Transverse colon (tissue), 4 donors: ENCODE measurements around the gene MESP2. TPM values are rescaled to one million over a fixed set of nuclear protein-coding genes. Genes with fewer than 3 reads are reported as not detected.

Source experiments
- DNase-seq: peaks from one replicate; pipeline ENCODE4 v3.0.0-alpha.2; 2019
- H3K27ac ChIP-seq, 4 donors: fragments of 200-600 bp; sonication (generic); 2 replicates each; pipeline ENCODE4 v1.5.1; 2016 to 2018; ENCODE audit warnings: inconsistent platforms in 4 of 4
- H3K27me3 ChIP-seq: fragments of 200-600 bp; sonication (generic); 2 replicates; pipeline ENCODE4 v1.5.1; 2017; ENCODE audit warnings: inconsistent platforms
- H3K36me3 ChIP-seq, 4 donors: fragments of 200-600 bp; sonication (generic); 2 replicates each; pipeline ENCODE4 v1.5.1; 2017 to 2019; ENCODE audit warnings: inconsistent platforms in 4 of 4
- H3K4me1 ChIP-seq, 4 donors: fragments of 200-600 bp; sonication (generic); 2 replicates each; pipeline ENCODE4 v1.5.1; 2017 to 2020; ENCODE audit warnings: inconsistent platforms in 4 of 4
- H3K4me3 ChIP-seq, 4 donors: fragments of 200-600 bp; sonication (generic); 1 replicate in 1 of 4; 2 replicates in 3 of 4; pipeline versions ENCODE4 v1.5.1 to v1.6.1; 2017 to 2019; ENCODE audit warnings: inconsistent platforms in 4 of 4
- H3K9me3 ChIP-seq, 2 donors: fragments of 200-600 bp; sonication (generic); 2 replicates each; pipeline ENCODE4 v1.5.1; 2017 to 2019; ENCODE audit warnings: inconsistent platforms in 2 of 2
- CTCF ChIP-seq, 5 experiments: fragments of 200-600 bp in 3 of 5; fragments of 450-650 bp in 2 of 5; sonication (generic) in 3 of 5; IDR thresholded peaks; 1 replicate in 2 of 5; 2 replicates in 3 of 5; pipeline ENCODE4 v1.5.1; 2016 to 2017; ENCODE audit warnings: antibody characterized with exemption in 5 of 5, inconsistent platforms in 3 of 5, mild to moderate bottlenecking in 2 of 5, moderate library complexity in 1 of 5
- EP300 ChIP-seq: sonication (generic); formaldehyde crosslinking; IDR thresholded peaks from one replicate; pipeline ENCODE4 v1.6.1; 2017; ENCODE audit warnings: antibody characterized with exemption, low read depth
- POLR2A ChIP-seq: fragments of 450-650 bp; IDR thresholded peaks from one replicate; pipeline ENCODE4 v1.6.1; 2016; ENCODE audit warnings: antibody characterized with exemption, mild to moderate bottlenecking, moderate library complexity
- POLR2AphosphoS5 ChIP-seq, 3 donors: sonication (generic); formaldehyde crosslinking; IDR thresholded peaks; one replicate each; pipeline ENCODE4 v1.6.1; 2016; ENCODE audit warnings: antibody characterized with exemption in 3 of 3
- WGBS, 2 donors: methylation state at CpG; one replicate each; pipeline ENCODE4 v1.1.5; 2018; ENCODE audit warnings: low coverage in 1 of 2; 5-methylcytosine and 5-hydroxymethylcytosine counted together
- in situ Hi-C, 4 donors: fragments of 200-750 bp; cut with MboI; loops; one replicate each; pipeline versions ENCODE4 v1.15.0 to v1.15.1; 2017; ENCODE audit warnings: low sequenced_read_pairs in 3 of 4, low pct_ligation_motif_present in 1 of 4, low pct_unique_long_range_greater_than_20kb in 1 of 4
- intact Hi-C: fragments of 100-400 bp; cut with DNase I; formaldehyde crosslinking; loops from one replicate; pipeline ENCODE4 v1.15.1; 2023; ENCODE audit warnings: low total_unique reads
- total RNA-seq, 4 donors: library from RNA; depleted of rRNA; stranded (reverse); fragments of >200 nt; gene quantifications; one replicate each; pipeline ENCODE4 v1.1.0, GENCODE V29; 2016

MESP2 gene
- total RNA-seq, 4 donors from 2014 or later = 0.64 to 0.96 TPM; not detected in 2

- Histone ChIP-seq H3K36me3 (no peaks in the 10 kb centered on the region), H3K4me1 (peaks cover 0 to 13% (median 6%) of the 10 kb centered on the region in 4 donors), H3K9me3 (no peaks in the 10 kb centered on the region), H3K4me3 (no peak overlapping the region), H3K27ac (no peak overlapping the region), H3K27me3 (no peaks in the 10 kb centered on the region)
- DNase-seq = peak; percentile 46
- in situ Hi-C loops (loop anchor here in 2 of 4 donors (25.0 kb wide), 1 partner anchor 319 kb away; no protein-coding TSS in a partner anchor), intact Hi-C loops (no loop called here)
- WGBS, 2 donors = 42 to 59% methylated on average over 4 to 7 of the region's 7 CpGs
- TF ChIP-seq CTCF (IDR thresholded peaks at IDR 0.05) (no peak), POLR2AphosphoS5 (IDR thresholded peaks at IDR 0.05) (no peak), EP300 (no peak), POLR2A (no peak)
These were observed 8.0 kb upstream of the MESP2 start for GRCh38 chr15:89768071-89768500.

- TF ChIP-seq POLR2AphosphoS5 (IDR thresholded peaks at IDR 0.05) (no peak), CTCF (IDR thresholded peaks at IDR 0.05) (no peak), EP300 (no peak)
- no peaks in the 10 kb centered on the region for H3K27me3 ChIP-seq
- DNase-seq = no peak
- no peak overlapping the region for H3K27ac ChIP-seq
- peaks cover 0 to 13% (median 6%) of the 10 kb centered on the region in 4 donors for H3K4me1 ChIP-seq
- H3K36me3 ChIP-seq = no peaks in the 10 kb centered on the region
- in situ Hi-C loops = loop anchor here in 2 of 4 donors (25.0 kb wide), 1 partner anchor 318 kb away; no protein-coding TSS in a partner anchor
- WGBS, 2 donors = 88 to 89% methylated on average over 3 of the region's 3 CpGs
- no peak overlapping the region for H3K4me3 ChIP-seq
- H3K9me3 ChIP-seq = no peaks in the 10 kb centered on the region
- intact Hi-C loops = no loop called here
These were observed 6.8 kb upstream of the MESP2 start for GRCh38 chr15:89769366-89769765.

- in situ Hi-C loops = loop anchor here in 2 of 4 donors (25.0 kb wide), 1 partner anchor 317 kb away; no protein-coding TSS in a partner anchor
- 65 to 84% methylated on average over 2 to 3 of the region's 3 CpGs for WGBS, 2 donors
- H3K4me3 ChIP-seq = no peak overlapping the region
- H3K4me1 ChIP-seq = peaks cover 0 to 13% (median 6%) of the 10 kb centered on the region in 4 donors
- H3K27ac ChIP-seq = no peak overlapping the region
- no peak for TF ChIP-seq CTCF (IDR thresholded peaks at IDR 0.05)
- TF ChIP-seq POLR2A = no peak
- no peak for TF ChIP-seq POLR2AphosphoS5 (IDR thresholded peaks at IDR 0.05)
- no peak for TF ChIP-seq EP300
- intact Hi-C loops = no loop called here
- no peaks in the 10 kb centered on the region for H3K9me3 ChIP-seq
- DNase-seq = no peak
- H3K36me3 ChIP-seq = no peaks in the 10 kb centered on the region
- H3K27me3 ChIP-seq = no peaks in the 10 kb centered on the region
These were observed 6.1 kb upstream of the MESP2 start for GRCh38 chr15:89770041-89770440.

- Histone ChIP-seq H3K27ac (no peak overlapping the region), H3K4me3 (no peak overlapping the region), H3K4me1 (peaks cover 11 to 19% (median 13%) of the 10 kb centered on the region in 4 donors), H3K36me3 (no peaks in the 10 kb centered on the region), H3K27me3 (no peaks in the 10 kb centered on the region), H3K9me3 (no peaks in the 10 kb centered on the region)
- 49 to 60% methylated on average over 3 of the region's 3 CpGs for WGBS, 2 donors
- intact Hi-C loops = no loop called here
- TF ChIP-seq CTCF (IDR thresholded peaks at IDR 0.05) (peak; percentile 33 to 62 (median 38)), POLR2AphosphoS5 (IDR thresholded peaks at IDR 0.05) (no peak), EP300 (no peak), POLR2A (no peak)
- in situ Hi-C loops = loop anchor here in 2 of 4 donors (25.0 kb wide), 1 partner anchor 314 kb away; no protein-coding TSS in a partner anchor
- DNase-seq = no peak
These were observed 3.1 kb upstream of the MESP2 start for GRCh38 chr15:89772932-89773583.
